ENCODE data around the gene ATF5.
"Not testable (repeated sequence)": the region's sequence is repeated elsewhere in the genome, so short reads cannot be mapped to it uniquely, and the experiment has no call there.

DNA sequence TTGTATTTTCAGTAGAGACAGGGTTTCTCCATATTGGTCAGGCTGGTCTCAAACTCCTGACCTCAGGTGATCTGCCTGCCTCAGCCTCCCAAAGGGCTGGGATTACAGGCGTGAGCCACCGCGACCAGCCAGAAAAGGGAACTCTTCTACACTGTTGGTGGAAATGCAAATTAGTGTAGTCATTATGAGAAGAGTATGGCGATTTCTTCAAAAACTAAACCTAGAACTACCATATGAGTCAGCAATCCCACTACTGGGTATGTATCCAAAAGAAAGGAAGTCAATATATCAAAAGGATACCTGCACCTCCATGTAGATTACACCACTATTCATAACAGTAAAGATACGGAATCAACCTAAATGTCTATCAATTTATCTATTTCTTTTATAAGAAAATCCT is 15.6 kb downstream of the ATF5 start:
- TF ChIP-seq, protein P1, sequence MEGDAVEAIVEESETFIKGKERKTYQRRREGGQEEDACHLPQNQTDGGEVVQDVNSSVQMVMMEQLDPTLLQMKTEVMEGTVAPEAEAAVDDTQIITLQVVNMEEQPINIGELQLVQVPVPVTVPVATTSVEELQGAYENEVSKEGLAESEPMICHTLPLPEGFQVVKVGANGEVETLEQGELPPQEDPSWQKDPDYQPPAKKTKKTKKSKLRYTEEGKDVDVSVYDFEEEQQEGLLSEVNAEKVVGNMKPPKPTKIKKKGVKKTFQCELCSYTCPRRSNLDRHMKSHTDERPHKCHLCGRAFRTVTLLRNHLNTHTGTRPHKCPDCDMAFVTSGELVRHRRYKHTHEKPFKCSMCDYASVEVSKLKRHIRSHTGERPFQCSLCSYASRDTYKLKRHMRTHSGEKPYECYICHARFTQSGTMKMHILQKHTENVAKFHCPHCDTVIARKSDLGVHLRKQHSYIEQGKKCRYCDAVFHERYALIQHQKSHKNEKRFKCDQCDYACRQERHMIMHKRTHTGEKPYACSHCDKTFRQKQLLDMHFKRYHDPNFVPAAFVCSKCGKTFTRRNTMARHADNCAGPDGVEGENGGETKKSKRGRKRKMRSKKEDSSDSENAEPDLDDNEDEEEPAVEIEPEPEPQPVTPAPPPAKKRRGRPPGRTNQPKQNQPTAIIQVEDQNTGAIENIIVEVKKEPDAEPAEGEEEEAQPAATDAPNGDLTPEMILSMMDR (IDR thresholded peaks at IDR 0.05; ENCODE audit: poor library complexity) = not testable (repeated sequence)
- TF ChIP-seq EZH2phosphoT487 (IDR thresholded peaks at IDR 0.05; ENCODE audit: low read depth, severe bottlenecking, unreplicated experiment); EZH2 (IDR thresholded peaks at IDR 0.05; ENCODE audit: borderline replicate concordance): not testable (repeated sequence)
